BE2C (cell line): ENCODE results near the gene KHSRP.

Source experiments
- DNase-seq: peaks from one replicate; pipeline ENCODE4 v3.0.0-alpha.2; 2020
- H3K27me3 ChIP-seq: fragments of 250-450 bp; sonication (Bioruptor Pico); 2 replicates; pipeline ENCODE4 v1.5.1; 2020; ENCODE audit warnings: mild to moderate bottlenecking
- H3K36me3 ChIP-seq: fragments of 250-450 bp; sonication (Bioruptor Pico); 2 replicates; pipeline ENCODE4 v1.5.1; 2020; ENCODE audit warnings: mild to moderate bottlenecking
- H3K4me1 ChIP-seq: fragments of 250-450 bp; sonication (Bioruptor Pico); 2 replicates; pipeline ENCODE4 v1.5.1; 2020
- H3K4me3 ChIP-seq: 2 replicates; pipeline ENCODE4 v1.5.1; 2011; ENCODE audit warnings: low read depth, low read length
- H3K9me3 ChIP-seq: fragments of 250-450 bp; sonication (Bioruptor Pico); 2 replicates; pipeline ENCODE4 v1.5.1; 2020
- TF ChIP-seq, protein P1 (sequence below): IDR thresholded peaks from 2 replicates; pipeline ENCODE4 v1.5.1; 2012; ENCODE audit warnings: mild to moderate bottlenecking, low read depth, low read length

Gene KHSRP

DNA sequence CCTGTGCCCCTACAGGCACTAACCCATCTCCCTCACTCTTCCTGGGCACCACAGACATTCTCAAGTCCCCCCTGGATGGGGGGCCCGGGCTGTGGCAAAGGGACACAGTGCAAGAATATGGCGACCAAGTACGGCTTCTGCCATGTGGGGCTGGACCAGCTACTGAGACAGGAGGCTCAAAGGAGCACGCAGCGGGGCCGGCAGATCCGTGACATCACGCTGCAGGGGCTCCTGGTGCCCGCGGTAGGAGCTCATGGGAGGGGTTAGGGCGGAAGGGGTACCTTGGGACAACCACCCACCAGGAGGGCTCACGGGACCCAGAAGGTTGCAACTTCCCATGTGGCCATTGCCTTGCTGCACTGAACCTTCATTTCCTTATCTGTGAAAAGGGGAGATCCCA lies 28.3 kb downstream of the KHSRP start:
- no peaks in the 10 kb centered on the region; the same call in 1 of the 2 replicates for H3K36me3 ChIP-seq
- H3K4me1 ChIP-seq: peaks cover 6% of the 10 kb centered on the region; the same call in 1 of the 2 replicates
- H3K4me3 ChIP-seq: no peak overlapping the region
- TF ChIP-seq, protein P1, sequence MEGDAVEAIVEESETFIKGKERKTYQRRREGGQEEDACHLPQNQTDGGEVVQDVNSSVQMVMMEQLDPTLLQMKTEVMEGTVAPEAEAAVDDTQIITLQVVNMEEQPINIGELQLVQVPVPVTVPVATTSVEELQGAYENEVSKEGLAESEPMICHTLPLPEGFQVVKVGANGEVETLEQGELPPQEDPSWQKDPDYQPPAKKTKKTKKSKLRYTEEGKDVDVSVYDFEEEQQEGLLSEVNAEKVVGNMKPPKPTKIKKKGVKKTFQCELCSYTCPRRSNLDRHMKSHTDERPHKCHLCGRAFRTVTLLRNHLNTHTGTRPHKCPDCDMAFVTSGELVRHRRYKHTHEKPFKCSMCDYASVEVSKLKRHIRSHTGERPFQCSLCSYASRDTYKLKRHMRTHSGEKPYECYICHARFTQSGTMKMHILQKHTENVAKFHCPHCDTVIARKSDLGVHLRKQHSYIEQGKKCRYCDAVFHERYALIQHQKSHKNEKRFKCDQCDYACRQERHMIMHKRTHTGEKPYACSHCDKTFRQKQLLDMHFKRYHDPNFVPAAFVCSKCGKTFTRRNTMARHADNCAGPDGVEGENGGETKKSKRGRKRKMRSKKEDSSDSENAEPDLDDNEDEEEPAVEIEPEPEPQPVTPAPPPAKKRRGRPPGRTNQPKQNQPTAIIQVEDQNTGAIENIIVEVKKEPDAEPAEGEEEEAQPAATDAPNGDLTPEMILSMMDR: no peak
- H3K9me3 ChIP-seq: no peaks in the 10 kb centered on the region
- no peaks in the 10 kb centered on the region for H3K27me3 ChIP-seq
- no peak for DNase-seq

DNA sequence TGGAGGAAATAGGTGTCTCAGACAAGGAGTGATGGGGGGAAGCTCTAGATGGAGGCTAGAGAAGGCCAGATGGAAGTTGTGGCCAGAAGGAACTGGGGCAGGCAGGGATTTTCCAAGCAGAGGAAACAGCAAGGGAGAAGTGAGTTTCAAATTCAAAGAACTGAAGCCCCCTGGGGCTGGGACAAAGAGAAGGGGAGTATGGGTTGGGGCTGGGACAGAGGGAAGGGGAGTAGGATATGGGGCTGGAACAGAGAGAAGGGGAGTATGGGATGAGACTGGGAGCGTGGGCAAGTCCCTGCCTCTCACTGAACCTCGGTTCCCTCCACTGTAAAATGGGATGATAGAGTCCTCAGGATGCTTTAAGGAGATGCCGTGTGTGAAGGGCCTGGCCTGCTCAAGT lies 29.8 kb downstream of the KHSRP start:
- TF ChIP-seq, protein P1: no peak
- H3K4me1 ChIP-seq: peaks cover 6% of the 10 kb centered on the region; the same call in 1 of the 2 replicates
- DNase-seq: no peak
- no peaks in the 10 kb centered on the region for H3K9me3 ChIP-seq
- H3K27me3 ChIP-seq: no peaks in the 10 kb centered on the region
- H3K36me3 ChIP-seq: peaks cover 5% of the 10 kb centered on the region
- no peak overlapping the region for H3K4me3 ChIP-seq

DNA sequence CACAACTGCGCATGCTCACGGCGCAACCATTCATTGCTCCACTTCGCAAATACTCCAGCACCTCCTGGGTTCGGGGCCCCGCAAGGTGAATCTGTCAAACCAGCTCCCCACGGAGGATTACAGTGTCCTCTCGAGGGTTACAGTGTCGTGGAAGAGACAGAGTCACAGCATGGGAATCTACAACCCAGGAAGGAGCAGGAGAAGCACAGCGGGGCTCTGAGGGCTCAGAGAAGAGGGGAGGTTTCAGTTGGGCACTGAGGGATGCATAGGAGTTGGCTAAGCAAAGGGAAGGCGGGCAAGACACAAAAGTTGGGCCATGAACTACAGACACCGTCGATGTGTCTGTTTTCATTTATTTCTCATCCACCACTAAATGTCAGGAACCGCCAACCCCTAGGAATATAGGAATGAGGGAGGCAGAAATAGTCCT lies 30.6 kb downstream of the KHSRP start:
- DNase-seq: no peak

DNA sequence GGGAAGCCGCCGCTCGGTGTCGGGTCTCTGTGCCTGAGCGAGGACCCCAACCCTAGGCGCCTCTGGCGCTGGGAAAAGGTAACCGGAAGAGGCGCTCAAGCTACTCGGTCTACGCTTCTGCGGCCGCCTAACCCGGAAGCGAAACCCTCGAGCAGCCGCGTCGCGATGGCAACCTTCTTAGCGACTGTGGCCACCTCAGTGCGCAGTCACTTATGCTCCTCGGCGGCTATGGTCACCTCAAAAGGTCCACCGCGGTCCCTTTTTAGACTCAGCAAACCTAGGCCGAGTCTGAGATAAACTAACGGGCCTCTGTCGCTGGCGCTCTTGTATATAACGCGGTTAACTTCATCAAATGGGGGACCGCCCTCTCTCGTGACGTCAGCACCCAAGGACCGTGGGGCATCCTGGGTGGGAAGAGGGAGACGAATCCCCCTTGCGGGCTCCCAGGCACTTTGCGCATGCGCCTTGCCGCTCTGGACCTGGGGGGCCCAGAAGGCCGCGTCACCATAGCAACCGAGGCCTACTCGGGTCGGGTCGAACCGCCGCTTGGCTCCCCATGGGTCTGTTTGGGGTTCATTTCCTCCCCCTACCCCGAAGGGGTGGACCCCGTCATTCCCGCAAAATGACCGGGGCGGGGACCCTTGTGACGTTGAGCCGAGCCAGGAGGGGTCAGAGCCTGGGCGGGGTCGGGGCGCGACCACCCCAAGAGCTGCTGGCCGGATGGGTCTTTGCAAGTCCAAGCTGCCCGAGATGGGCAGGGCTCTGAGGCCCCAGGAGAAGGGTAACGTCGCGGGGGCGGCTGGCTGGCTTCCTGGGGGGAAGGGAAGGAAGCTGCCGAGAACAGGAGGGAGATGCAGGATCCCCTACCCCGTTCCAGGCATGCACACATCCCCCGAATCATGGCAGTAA lies 31.3 kb downstream of the KHSRP start, which contains the start of gene GTF2F1:
TSS of gene GTF2F1 (minus strand) at position 91 of the 909 bp plus-strand sequence. CDS start 169 bp downstream, outside the sequence.
- no peaks in the 10 kb centered on the region for H3K9me3 ChIP-seq
- no peaks in the 10 kb centered on the region for H3K27me3 ChIP-seq
- H3K4me1 ChIP-seq: peaks cover 6% of the 10 kb centered on the region; the same call in 1 of the 2 replicates
- H3K4me3 ChIP-seq: peak within 1 kb of the TSS; percentile 92
- peak; percentile 95 for DNase-seq
- H3K36me3 ChIP-seq: peaks cover 18% of the 10 kb centered on the region
- TF ChIP-seq, protein P1: 0 out of 2 replicates have a peak, but pooled peaks have one; percentile 13

More for the DNA sequence above, 30.6 kb downstream of the KHSRP start:
- Histone ChIP-seq H3K4me1 (peaks cover 6% of the 10 kb centered on the region; the same call in 1 of the 2 replicates), H3K9me3 (no peaks in the 10 kb centered on the region), H3K36me3 (peaks cover 12% of the 10 kb centered on the region), H3K4me3 (peak overlapping the region; percentile 92), H3K27me3 (no peaks in the 10 kb centered on the region)
- TF ChIP-seq, protein P1: no peak

DNA sequence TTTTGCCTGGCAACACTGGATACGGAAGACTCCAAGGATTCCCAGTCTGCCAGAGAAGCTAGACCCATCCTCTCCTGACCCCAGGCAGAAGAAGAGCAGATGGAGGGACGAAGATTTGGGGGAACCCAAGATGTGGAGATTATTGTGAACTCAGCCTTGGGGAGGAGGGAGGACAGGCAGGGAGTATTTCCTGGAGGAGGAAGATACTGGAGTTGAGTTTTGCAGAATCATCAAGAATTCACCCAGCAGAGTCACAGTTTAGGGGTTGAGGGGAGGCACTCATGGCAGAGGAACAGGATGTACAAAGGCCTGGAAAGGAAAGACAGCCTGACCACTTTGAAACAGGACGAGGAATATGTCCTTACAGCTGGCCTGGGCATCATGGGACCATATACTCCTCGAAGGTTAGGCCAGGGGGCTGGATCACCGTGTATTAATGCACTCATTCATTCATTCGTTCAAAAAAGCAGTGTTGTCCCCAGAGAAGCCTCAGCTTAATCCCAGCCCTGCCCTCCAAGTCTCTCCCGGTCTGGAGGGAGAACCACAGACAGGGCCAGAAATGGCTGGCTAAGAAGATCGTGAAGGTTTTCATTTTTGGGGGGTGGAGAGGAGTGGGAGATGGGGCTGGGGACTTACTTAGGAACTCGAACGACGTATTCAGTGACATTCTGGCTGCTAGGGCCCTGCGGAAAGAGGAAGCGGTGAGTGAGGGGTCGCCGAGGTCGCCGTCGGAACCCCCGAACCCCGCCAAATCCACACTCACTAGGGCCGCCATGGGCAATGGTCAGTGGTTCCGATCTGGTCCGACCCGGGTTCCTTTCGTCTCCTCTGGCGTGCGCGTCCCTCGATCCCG lies 32.2 kb downstream of the KHSRP start:
- Histone ChIP-seq H3K4me3 (peak overlapping the region; percentile 92), H3K27me3 (no peaks in the 10 kb centered on the region), H3K9me3 (no peaks in the 10 kb centered on the region), H3K4me1 (peaks cover 6% of the 10 kb centered on the region; the same call in 1 of the 2 replicates), H3K36me3 (peaks cover 27% of the 10 kb centered on the region)
- no peak for DNase-seq
- TF ChIP-seq, protein P1: no peak
